ENCODE data around the gene CA9.

The CA9 gene

GRCh38 chr9:35685506-35685905, 11.8 kb downstream of the CA9 start:
- DNase-seq = no peak
- Mint-ChIP-seq H3K27me3 (peaks cover 33% of the 10 kb centered on the region), H3K36me3 (no peaks in the 10 kb centered on the region), H3K4me1 (peaks cover 12% of the 10 kb centered on the region), H3K27ac (no peak overlapping the region), H3K9me3 (no peaks in the 10 kb centered on the region), H3K4me3 (no peak overlapping the region)
- CTCF ChIA-PET = interaction anchor here (4.9 kb wide), 1 partner anchor 11 kb away, joined by 49 read pairs; no protein-coding TSS in a partner anchor

- H3K4me1 Mint-ChIP-seq = peaks cover 21% of the 10 kb centered on the region
- H3K4me3 Mint-ChIP-seq = no peak overlapping the region
- no peak overlapping the region for H3K27ac Mint-ChIP-seq
- H3K27me3 Mint-ChIP-seq = peaks cover 37% of the 10 kb centered on the region
- H3K36me3 Mint-ChIP-seq = no peaks in the 10 kb centered on the region
- H3K9me3 Mint-ChIP-seq = no peaks in the 10 kb centered on the region
- DNase-seq = no peak
- CTCF ChIA-PET = interaction anchor here (0.7 to 4.9 kb wide), 3 partner anchors 10 to 1070 kb away, joined by 3 to 49 read pairs (median 16); no protein-coding TSS in a partner anchor
These were observed 12.8 kb downstream of the CA9 start for GRCh38 chr9:35686222-35687203.

GRCh38 chr9:35687306-35687705, 13.6 kb downstream of the CA9 start:
- DNase-seq = no peak
- H3K36me3 Mint-ChIP-seq = no peaks in the 10 kb centered on the region
- H3K27me3 Mint-ChIP-seq = peaks cover 29% of the 10 kb centered on the region
- CTCF ChIA-PET = interaction anchor here (1.3 to 2.2 kb wide), 4 partner anchors 9 to 71 kb away, joined by 4 to 16 read pairs (median 6); partner anchors contain the start of genes CCDC107 and RMRP
- peaks cover 27% of the 10 kb centered on the region for H3K4me1 Mint-ChIP-seq
- H3K27ac Mint-ChIP-seq = no peak overlapping the region
- no peak overlapping the region for H3K4me3 Mint-ChIP-seq
- no peaks in the 10 kb centered on the region for H3K9me3 Mint-ChIP-seq

- no peaks in the 10 kb centered on the region for H3K36me3 Mint-ChIP-seq
- no peak overlapping the region for H3K27ac Mint-ChIP-seq
- CTCF ChIA-PET = interaction anchor here (0.9 to 2.2 kb wide), 8 partner anchors 8 to 84 kb away, joined by 3 to 16 read pairs (median 4); partner anchors contain the start of genes CCDC107 and RMRP
- H3K4me3 Mint-ChIP-seq = no peak overlapping the region
- peaks cover 24% of the 10 kb centered on the region for H3K27me3 Mint-ChIP-seq
- peaks cover 27% of the 10 kb centered on the region for H3K4me1 Mint-ChIP-seq
- no peaks in the 10 kb centered on the region for H3K9me3 Mint-ChIP-seq
- DNase-seq = no peak
These were observed 14.3 kb downstream of the CA9 start for GRCh38 chr9:35687972-35688557.

- no peaks in the 10 kb centered on the region for H3K9me3 Mint-ChIP-seq
- peak overlapping the region; percentile 57 for H3K4me3 Mint-ChIP-seq
- DNase-seq = no peak
- peaks cover 27% of the 10 kb centered on the region for H3K4me1 Mint-ChIP-seq
- CTCF ChIA-PET = interaction anchor here (0.9 to 2.2 kb wide), 8 partner anchors 8 to 85 kb away, joined by 3 to 16 read pairs (median 4); partner anchors contain the start of genes CCDC107 and RMRP
- no peaks in the 10 kb centered on the region for H3K36me3 Mint-ChIP-seq
- peak overlapping the region; percentile 3 for H3K27ac Mint-ChIP-seq
- H3K27me3 Mint-ChIP-seq = peaks cover 20% of the 10 kb centered on the region
These were observed 15.1 kb downstream of the CA9 start for GRCh38 chr9:35688558-35689541.

- H3K9me3 Mint-ChIP-seq = no peaks in the 10 kb centered on the region
- no peak for DNase-seq
- no peaks in the 10 kb centered on the region for H3K36me3 Mint-ChIP-seq
- H3K27ac Mint-ChIP-seq = peak within 1 kb of the TSS; percentile 3
- peaks cover 27% of the 10 kb centered on the region for H3K4me1 Mint-ChIP-seq
- CTCF ChIA-PET = interaction anchor here (2.3 kb wide), 1 partner anchor 79 kb away, joined by 4 read pairs; no protein-coding TSS in a partner anchor
- peak within 1 kb of the TSS; percentile 80 for H3K4me3 Mint-ChIP-seq
- H3K27me3 Mint-ChIP-seq = peaks cover 20% of the 10 kb centered on the region
These were observed 16.0 kb downstream of the CA9 start, which contains the start of gene TPM2 for GRCh38 chr9:35689542-35690293. TSS of gene TPM2 (minus strand) at chr9:35689925. CDS start at chr9:35689817, 108 bp downstream.

- Mint-ChIP-seq H3K9me3 (no peaks in the 10 kb centered on the region), H3K27me3 (peaks cover 20% of the 10 kb centered on the region), H3K36me3 (no peaks in the 10 kb centered on the region), H3K4me1 (peaks cover 27% of the 10 kb centered on the region), H3K27ac (no peak overlapping the region), H3K4me3 (peak overlapping the region; percentile 69)
- CTCF ChIA-PET = interaction anchor here (0.9 to 2.3 kb wide), 2 partner anchors 43 to 79 kb away, joined by 3 to 4 read pairs; no protein-coding TSS in a partner anchor
- DNase-seq = no peak
These were observed 16.5 kb downstream of the CA9 start for GRCh38 chr9:35690294-35690613.

- CTCF ChIA-PET = interaction anchor here (0.9 to 2.3 kb wide), 4 partner anchors 18 to 80 kb away, joined by 3 to 6 read pairs (median 4); partner anchors contain the start of gene CA9
- peak; percentile 66 for DNase-seq
- Mint-ChIP-seq H3K9me3 (no peaks in the 10 kb centered on the region), H3K36me3 (peaks cover under 1% of the 10 kb centered on the region), H3K4me1 (peaks cover 27% of the 10 kb centered on the region), H3K4me3 (peak overlapping the region; percentile 80), H3K27me3 (peaks cover 20% of the 10 kb centered on the region), H3K27ac (no peak overlapping the region)
These were observed 17.0 kb downstream of the CA9 start for GRCh38 chr9:35690614-35691333.

- peaks cover 5% of the 10 kb centered on the region for H3K36me3 Mint-ChIP-seq
- H3K27ac Mint-ChIP-seq = no peak overlapping the region
- no peak for DNase-seq
- H3K4me1 Mint-ChIP-seq = peaks cover 27% of the 10 kb centered on the region
- CTCF ChIA-PET = interaction anchor here (1.0 to 2.3 kb wide), 4 partner anchors 18 to 80 kb away, joined by 3 to 6 read pairs (median 4); partner anchors contain the start of gene CA9
- peak overlapping the region; percentile 80 for H3K4me3 Mint-ChIP-seq
- no peaks in the 10 kb centered on the region for H3K9me3 Mint-ChIP-seq
- peaks cover 20% of the 10 kb centered on the region for H3K27me3 Mint-ChIP-seq
These were observed 17.6 kb downstream of the CA9 start for GRCh38 chr9:35691334-35691650.

- Mint-ChIP-seq H3K27ac (no peak overlapping the region), H3K9me3 (no peaks in the 10 kb centered on the region), H3K4me3 (peak overlapping the region; percentile 80), H3K27me3 (peaks cover 20% of the 10 kb centered on the region), H3K36me3 (peaks cover 10% of the 10 kb centered on the region), H3K4me1 (peaks cover 27% of the 10 kb centered on the region)
- CTCF ChIA-PET = interaction anchor here (0.6 to 2.3 kb wide), 5 partner anchors 19 to 81 kb away, joined by 3 to 6 read pairs (median 4); partner anchors contain the start of gene CA9
- no peak for DNase-seq
These were observed 18.1 kb downstream of the CA9 start for GRCh38 chr9:35691757-35692301.

GRCh38 chr9:35695943-35696401, 22.2 kb downstream of the CA9 start:
- Mint-ChIP-seq H3K27me3 (peaks cover 3% of the 10 kb centered on the region), H3K4me3 (no peak overlapping the region), H3K27ac (no peak overlapping the region), H3K9me3 (no peaks in the 10 kb centered on the region), H3K4me1 (peaks cover 11% of the 10 kb centered on the region), H3K36me3 (peaks cover 21% of the 10 kb centered on the region)
- no peak for DNase-seq
- CTCF ChIA-PET = interaction anchor here (0.6 to 6.4 kb wide), 38 partner anchors 8 to 1589 kb away, joined by 3 to 96 read pairs (median 6); partner anchors contain the start of genes ARHGEF39, CCDC107, CD72 and CREB3
